Stimulated activated CD8-positive, alpha-beta memory T cell treated with anti-CD3 and anti-CD28 coated beads, Interleukin-15, amount 100 ng/mL, for 4 hours (primary cell): ENCODE data around the gene ZNF248.
"Not testable (repeated sequence)": the region's sequence is repeated elsewhere in the genome, so short reads cannot be mapped to it uniquely, and the experiment has no call there.

ENCODE experiments used
- DNase-seq, 2 donors: peaks; one replicate each; pipeline ENCODE4 v3.0.0-alpha.2; 2020; ENCODE audit warnings: low read depth in 2 of 2

The ZNF248 gene

DNA sequence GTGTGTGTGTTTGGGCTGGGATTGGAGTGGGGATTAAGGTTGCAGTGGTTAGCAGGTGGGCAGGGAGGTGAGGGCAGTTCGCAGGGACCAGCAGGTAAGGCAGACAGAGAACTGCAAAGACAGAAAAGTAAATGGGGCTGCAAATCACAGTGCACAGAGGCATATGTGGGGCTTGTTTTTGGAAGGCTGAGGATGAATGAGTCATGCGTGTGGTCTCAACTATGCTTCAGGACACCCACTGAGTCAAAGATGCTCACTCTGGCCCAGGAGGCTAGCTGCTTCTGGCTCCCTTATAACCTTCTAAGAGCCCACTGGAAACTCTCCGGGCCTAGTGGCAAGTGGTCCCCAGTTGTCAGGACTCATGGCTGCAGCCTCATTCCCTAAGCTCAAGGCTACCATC, 118.2 kb downstream of the ZNF248 start:
- DNase-seq: no peak

DNA sequence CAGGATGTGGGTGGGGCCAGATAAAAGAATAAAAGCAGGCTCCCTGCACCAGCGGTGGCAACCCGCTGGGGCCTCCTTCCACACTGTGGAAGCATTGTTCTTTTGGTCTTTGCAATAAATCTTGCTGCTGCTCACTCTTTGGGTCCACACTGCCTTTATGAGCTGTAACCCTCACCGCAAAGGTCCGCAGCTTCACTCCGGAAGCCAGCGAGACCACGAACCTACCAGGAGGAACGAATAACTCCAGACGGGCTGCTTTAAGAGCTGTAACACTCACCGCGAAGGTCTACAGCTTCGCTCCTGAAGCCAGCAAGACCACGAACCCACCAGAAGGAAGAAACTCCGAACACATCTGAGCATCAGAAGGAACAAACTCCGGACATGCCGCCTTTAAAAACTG, 119.2 kb downstream of the ZNF248 start:
- not testable (repeated sequence) for DNase-seq

DNA sequence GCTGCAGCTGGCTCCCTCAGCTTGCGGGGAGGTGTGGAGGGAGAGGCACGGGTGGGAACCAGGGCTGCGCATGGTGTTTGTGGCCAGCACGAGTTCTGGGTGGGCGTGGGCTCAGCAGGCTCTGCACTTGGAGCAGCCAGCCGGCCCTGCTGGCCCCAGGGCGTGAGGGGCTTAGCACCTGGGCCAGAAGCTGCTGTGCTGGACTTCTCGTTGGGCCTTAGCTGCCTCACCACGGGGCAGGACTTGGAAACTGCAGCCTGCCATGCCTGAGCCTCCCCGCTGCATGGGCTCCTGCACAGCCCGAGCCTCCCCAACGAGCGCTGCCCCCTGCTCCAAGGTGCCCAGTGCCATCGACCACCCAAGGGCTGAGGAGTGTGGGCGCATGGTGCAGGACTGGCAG, 120.1 kb downstream of the ZNF248 start:
- DNase-seq: no peak

DNA sequence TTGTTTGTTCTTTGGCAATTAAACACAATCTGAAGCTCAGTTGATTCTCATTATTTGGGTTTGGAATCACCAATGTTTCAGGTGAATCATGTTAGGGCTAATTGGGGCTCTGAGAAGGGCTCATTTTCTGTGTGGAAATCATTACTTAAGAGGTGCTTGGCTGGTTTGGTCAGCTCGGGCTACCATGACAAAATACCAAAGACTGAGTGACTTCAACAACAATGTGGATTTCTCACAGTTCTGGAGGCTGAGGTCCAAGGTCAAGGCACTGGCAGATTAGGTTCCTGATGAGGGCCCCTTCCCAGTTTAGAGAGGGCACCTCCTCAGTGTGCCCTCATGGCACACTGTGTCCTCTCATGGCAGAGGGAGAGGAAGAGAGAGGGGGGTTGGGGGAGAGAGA, 121.3 kb downstream of the ZNF248 start:
- no peak for DNase-seq

DNA sequence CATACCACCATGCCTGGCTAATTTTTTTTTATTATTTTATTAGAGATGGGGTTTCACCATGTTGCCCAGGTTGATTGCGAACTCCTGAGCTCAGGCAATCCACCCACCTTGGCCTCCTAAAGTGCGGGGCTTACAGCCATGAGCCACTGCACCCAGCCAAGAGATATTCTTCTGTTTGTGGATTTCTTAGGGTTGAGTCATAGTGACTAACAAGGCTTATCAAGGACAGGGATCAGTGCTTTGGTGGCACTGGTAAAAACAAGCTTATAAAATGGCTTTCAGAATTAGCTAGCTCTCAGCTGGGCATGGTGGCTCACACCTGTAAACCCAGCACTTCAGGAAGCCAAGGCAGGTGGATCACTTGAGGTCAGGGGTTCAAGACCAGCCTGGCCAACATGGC, 122.4 kb downstream of the ZNF248 start:
- DNase-seq: no peak
